GM18498 (cell line): ENCODE results near the gene TESK2.
"Not testable (repeated sequence)": the region's sequence is repeated elsewhere in the genome, so short reads cannot be mapped to it uniquely, and the experiment has no call there.

Experiments
- ATAC-seq: cut with Tn5 transposase; IDR thresholded peaks from one replicate; pipeline ENCODE4 v1.9.1; 2021; ENCODE audit warnings: mild to moderate bottlenecking, moderate library complexity; ENCODE audit not compliant: unreplicated experiment

TESK2 gene

DNA sequence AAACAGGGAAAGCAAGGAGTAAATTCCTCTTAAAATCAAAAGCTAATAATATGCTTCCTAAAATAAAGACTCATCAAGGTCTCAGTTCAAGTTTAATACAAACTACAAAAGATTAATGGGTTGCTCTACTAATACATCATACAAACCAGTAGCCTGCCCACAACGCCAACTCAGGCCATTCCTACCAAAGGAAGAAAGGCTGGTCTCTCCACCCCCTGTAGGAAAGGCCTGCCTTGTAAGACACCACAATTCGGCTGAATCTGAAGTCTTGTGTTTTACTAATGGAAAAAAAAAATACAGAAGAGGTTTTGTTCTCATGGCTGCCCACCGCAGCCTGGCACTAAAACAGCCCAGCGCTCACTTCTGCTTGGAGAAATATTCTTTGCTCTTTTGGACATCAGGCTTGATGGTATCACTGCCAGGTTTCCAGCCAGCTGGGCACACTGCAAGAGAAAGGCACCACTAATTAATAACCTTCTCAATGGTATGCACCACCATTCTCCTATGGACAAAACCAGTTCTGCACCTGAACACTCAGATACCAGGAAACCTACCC, 20.1 kb upstream of the TESK2 start:
- ATAC-seq: no peak

DNA sequence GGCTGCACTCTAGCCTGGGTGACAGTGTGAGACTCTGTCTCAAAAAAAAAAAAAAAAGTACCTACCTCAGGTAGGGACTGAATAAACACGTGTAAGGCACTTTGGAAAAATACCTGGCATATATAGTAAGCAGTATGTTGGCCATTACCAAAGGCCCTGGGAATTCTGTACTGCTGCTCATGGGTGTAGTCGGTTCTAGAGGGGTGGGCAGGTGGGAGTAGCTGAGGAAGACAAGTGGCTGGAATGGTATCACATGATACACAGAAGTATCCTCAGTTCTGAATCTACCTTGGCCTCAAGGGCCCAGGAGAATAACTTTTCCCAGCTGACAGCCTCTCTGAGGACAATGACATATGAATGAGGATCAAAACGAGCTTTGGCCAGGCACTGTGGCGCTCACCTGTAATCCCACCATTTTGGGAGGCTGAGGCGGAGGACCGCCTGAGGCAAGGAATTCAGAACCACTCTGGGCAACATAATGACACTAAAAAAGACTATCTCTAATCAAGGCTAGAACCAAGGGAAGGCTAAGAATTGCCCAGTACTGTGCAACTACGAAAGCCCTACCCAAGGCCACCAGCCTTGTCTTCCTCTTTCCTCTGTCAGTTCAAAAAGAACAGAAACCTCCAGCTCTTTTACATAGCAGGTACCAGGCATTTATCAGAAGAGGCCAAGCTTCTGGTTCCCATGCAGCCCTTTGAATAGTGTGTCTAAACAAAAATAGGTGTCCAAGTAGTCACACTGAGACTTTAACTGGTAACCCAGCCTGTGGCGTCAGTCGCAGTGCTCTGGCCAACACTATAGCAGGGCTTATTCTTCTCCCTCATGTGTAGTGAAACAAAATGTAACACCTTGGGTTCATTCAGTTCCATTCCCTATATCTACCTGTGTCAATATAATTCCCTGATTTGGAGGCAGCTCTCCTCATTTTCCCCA, 19.3 kb upstream of the TESK2 start:
- no peak for ATAC-seq

DNA sequence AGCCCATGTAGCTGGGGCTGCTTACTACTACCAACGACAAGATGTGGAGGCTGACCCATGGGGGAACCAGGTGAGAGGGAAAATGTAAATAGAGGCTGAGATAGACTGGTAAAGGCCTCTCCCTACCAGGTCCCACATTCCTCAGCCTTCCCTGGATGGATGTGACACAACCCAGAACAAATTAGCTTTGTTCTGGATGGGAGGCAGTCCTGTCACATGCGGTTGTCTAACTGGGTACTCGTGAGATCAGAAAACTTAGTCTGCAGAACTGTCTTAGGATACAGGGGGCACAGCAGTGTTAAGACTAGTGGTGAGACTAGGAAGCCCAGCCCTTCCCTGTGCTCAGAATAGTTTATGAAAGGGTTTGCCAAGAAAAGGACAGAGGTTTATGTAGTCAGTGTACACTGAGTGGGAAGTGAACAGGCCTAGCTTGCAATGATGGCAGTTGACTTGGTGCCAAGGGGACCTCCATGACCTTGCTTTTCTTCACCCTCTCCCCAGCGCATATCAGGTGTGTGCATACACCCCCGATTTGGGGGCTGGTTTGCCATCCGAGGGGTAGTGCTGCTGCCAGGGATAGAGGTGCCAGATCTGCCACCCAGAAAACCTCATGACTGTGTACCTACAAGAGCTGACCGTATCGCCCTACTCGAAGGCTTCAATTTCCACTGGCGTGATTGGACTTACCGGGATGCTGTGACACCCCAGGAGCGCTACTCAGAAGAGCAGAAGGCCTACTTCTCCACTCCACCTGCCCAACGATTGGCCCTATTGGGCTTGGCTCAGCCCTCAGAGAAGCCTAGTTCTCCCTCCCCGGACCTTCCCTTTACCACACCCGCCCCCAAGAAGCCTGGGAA, 17.6 kb upstream of the TESK2 start:
- ATAC-seq: no peak

DNA sequence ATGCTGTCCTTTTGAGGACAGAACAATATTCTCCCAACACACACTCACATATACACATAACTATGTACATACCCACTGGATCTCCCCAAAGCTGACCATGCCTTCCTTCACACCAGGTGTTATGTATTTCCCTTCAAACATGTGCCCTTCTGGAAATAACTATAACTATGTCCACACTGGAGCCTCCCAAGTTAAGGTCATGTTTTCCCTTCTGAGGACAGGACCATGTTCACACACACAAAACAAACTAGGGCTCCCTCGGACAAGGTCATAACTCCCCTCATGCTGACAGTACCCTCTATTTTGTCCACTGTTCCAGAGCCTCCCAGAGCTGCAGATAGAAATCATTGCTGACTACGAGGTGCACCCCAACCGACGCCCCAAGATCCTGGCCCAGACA, 16.9 kb upstream of the TESK2 start:
- ATAC-seq: no peak

DNA sequence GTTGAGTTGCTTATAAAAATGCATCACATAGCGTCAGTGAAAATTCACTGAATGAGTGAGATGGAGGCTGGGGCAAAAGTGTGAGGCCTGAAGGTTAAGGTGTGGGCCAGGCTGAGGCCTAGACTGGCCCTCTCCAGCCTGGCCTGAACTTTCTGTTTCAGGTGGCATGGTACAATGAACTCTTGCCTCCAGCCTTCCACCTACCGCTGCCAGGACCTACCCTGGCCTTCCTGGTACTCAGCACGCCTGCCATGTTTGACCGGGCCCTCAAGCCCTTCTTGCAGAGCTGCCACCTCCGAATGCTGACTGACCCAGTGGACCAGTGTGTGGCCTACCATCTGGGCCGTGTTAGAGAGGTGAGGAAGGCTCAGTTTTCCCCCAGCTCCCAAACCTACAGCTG, 16.2 kb upstream of the TESK2 start:
- ATAC-seq: no peak

DNA sequence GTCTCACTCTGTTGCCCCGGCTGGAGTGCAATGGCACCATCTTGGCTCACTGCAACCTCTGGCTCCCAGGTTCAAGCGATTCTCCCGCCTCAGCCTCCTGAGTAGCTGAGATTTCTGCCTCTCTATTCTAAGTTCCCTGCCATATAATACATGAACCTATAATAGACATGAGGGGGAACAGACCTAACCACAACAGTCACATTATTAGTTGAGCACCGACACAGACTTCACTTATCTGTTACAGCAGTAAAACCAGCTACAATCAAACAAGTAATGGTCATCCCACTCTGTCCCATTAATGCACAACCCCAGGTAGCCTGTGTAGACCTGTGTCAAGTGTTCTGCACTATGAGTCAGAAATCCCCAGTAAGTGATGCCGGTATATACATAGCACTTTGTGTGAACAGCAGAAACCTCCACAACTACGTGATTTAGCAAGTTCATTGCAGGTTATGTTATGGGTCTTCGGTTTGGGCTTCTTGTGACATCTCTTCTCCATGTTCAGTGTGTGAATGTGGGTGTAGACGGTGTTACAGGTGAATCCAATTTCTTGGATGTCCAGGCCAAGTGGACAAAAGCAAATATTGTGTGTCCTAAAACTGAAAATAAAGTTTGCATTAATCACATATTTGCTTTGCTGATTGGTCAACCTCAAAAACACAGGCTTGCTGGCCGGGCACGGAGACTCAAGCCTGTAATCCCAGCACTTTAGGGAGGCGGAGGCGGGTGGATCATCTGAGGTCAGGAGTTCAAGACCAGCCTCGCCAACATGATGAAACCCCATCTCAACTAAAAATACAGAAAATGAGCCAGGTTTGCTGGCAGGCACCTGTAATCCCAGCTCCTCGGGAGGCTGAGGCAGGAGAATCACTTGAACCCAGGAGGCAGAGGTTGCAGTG, 12.7 kb upstream of the TESK2 start:
- no peak for ATAC-seq

DNA sequence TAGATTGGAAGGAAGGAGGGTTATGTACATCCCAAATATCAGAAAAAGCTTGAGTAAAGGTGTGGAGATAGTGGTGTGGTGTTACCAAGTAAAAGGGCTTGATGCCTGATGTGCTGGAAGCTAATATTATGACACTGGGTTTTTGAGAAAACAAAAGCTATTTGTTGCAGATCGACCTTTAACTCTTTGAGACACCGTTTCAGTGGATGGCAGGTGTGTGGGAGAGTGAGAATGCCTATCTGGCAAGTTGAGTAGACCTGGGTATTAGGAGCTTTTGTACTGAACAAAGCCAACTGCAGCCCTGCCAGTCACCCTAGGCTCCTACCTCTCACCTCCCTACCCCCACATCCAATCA, 10.5 kb upstream of the TESK2 start:
- ATAC-seq: no peak

DNA sequence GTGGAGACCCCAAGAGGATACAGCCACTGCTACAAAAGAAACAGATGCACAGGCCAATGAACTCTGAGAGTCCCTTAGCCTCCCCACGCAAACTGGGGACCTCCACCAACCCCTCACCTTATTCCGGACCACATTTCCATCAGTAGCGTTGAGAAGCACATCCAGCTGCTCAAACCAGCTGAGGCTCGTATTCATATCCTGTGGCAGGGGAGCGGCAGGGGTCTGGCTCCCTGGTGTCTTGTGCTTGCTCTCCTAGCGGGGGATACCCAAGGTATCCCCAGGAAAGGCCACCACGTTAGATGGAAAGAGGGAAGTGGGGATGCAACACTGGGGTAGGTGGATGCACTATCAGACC, 8.4 kb upstream of the TESK2 start:
- ATAC-seq: no peak

DNA sequence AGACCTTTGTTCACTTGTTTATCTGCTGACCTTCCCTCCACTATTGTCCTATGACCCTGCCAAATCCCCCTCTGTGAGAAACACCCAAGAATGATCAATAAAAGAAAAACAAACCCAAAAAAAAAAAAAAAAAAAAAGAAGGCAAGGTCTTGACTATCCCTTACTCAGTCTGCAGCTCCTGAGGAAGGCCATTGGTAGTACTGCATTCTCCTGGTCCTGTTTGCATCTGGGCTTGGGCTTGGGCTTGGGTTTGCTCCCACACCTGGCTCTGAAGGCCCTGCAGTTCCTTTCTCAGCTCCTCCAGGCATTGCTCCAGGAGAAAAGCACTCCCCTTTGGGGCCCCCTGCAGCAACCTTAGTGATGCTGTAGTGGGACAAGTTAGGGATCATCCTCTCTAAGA, 7.3 kb upstream of the TESK2 start:
- no peak for ATAC-seq

DNA sequence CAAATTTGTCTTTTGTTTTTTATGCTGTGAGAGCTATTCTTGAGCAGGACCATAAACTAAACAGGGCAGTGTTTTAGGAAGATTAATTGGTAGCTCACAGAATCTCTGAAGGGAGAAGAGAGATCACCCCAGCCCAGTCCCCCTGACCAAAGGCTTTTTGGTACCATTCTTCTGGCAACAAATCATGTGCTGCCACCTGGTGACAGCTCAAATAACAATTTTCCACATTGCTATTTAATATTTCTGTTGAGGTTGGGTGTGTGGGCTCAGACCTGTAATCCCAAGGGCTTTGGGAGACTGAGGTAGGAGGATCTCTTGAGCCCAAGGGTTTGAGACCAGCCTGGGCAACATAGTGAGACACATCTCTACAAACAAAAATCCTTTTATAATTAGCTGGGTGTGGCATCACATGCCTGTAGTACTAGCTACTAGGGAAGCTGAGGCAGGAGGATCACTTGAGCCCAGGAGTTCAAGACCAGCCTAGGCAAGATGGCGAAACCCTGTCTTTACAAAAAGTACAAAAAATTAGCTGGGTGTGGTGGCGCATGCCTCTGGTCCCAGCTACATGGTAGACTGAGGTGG, 2.2 kb upstream of the TESK2 start:
- no peak for ATAC-seq

DNA sequence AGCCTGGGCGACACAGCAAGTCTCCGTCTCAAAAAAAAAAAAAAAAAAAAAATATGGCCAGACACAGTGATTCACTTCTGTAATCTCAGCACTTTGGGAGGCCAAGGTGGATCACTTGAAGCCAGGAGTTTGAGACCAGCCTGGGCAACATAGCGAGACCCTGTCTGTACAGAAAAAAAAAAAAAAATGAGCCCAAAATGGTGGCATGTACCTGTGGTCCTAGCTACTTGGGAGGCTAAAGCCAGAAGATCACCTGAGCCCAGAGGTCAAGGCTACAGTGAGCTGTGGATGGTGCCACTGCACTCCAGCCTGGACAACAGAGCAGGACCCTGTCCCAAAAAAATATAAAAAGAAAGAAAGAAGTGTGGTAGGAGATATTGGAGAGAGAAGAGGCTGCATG, 1.7 kb upstream of the TESK2 start:
- ATAC-seq: no peak

DNA sequence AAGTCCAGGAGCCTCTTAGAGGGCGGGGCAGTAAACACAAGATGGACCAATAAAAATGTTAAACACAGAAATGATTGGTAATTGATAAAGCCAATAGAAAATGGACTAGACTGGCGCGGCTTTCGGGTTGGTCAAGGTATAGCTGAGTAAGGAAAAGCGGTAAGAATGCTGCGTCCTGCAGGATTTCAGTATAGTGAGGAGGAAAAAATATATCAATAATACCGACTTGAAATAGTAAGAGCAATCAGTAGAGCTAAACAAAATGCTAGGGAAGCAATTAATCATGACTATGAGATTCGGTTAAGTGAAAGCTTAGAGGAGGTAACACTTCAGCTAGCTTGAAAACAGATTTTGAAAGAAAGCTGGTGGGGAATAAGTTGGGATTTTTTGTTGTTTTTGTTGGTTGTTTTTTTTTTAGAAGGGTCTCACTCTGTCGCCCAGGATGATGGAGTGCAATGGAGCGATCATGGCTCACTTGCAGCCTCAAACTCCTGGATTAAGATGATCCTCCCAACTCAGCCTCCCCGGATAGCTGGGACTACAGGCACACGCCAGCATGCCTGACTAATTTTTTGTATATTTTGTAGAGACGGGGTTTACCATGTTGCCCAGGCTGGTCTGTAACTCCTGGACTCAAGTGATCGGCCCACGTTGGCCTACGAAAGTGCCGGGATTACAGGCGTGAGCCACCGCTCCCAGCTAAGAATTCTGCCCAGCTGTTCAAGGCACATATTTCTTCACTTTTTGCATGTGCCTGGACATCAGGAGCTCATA, 711 bp upstream of the TESK2 start:
- no peak for ATAC-seq

DNA sequence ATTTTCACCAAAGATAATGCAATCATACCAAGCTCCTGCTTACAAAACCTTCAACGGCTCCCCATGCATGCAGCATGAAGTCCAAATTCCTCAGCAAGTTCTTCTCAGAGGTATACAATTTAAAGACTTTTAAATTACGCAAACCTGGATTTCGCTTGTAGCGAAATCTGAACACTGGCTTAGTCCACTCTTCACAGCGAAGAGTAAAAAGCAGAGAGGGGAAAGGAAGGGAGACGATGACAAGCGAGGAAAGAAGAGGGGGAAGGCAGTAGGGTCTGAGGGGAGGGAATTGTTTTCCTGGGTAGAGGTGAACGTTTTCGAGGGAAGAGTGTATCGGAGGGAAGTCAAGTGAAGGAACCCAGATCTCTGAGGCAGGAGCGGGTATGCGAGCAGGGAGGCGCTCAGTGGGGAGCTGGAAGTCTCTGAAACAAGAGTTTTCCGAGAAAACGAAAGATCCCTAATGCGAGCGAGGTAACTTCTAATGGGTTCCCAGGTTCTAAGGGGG, 790 bp downstream of the TESK2 start:
- no peak for ATAC-seq

DNA sequence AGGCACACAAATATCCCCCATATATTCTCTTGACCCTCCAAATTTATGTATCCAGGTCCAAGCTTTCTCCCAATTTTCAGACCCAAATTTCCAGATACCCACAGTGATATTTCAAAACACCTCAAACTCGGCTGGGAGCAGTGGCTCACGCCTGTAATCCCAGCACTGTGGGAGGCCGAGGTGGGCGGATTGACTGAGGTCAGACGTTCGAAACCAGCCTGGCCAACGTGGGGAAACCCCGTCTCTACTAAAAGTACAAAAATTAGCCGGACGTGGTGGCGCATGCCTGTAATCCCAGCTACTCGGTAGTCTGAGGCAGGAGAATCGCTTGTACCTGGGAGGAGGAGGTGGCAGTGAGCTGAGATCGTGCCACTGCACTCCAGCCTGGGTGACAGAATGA, 1.6 kb downstream of the TESK2 start:
- not testable (repeated sequence) for ATAC-seq

DNA sequence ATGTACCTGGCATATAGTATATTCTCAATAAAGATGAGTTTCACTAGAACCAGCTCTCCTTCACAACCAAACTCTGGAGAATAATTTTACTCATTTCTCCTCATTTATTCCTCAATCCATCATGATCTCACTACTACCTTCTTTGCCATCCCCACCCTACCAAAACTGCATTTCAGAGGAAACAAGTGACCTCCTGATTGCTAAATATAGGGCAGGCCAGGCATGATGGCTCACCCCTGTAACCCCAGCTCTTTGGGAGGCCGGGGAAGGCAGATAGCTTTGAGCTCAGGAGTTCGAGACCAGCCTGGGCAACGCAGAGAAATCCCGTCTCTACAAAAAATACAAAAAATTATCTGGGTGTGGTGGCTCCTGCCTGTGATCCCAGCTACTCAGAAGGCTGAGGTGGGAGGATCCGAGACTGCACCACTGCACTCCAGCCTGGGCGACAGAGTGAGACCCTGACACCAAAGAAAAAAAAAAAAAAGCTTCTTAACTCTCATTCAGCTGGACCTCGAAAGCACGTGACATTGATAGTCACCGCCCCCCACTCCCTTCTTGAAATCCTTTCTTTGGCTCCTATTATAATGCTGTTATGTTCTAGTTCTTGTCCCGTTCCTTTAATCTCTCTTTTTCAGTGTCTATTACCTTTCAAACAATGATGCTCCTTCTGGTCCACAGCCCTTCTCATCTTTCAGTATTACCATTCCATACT, 2.1 kb downstream of the TESK2 start:
- ATAC-seq: no peak

DNA sequence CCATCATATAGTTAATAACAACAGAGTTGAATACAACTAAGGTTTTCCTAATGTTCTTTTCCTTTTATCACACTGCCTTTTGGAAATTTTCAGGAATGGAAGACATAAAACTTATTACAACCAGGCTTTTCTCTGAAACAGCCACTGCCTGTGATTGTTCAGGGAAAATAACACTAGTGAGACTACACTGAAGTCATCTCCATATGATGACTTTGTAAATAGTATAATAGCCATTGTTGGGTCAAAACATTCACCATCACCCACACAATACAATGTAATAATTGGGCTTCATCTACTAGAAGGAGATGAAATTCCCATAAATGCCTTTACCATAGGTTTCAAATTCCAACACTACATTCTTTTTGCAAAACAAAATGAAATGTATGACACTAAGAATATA, 5.0 kb downstream of the TESK2 start:
- ATAC-seq: no peak

DNA sequence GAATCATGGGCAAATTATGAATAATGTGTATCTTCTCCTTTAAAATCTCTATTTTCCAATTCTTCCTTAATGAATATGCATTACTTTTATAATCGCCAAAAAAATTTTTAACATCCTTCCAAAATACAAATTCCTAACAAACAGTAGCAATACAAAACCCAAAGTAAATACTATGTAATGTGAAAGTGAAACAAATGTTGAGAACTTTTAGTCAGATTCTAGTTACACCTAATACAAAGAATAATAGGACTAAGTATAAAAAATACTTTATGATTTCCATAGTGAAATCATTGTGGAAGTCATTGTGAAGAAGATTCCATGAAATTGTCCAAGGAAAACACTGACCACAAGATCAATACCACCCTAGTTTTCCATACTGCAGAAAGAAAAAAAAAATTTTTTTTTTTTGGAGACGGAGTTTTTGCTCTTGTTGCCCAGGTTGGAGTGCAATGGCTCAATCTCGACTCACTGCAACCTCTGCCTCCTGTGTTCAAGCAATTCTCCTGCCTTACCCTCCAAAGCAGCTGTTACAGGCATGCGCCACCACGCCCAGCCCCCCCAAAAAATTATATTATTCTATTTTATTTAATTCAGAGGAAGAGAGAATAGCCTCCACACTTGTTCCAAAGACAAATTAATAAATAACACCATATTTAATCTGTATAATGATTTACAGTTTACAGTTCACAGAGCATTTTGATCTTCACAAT, 11.8 kb downstream of the TESK2 start:
- ATAC-seq: no peak

DNA sequence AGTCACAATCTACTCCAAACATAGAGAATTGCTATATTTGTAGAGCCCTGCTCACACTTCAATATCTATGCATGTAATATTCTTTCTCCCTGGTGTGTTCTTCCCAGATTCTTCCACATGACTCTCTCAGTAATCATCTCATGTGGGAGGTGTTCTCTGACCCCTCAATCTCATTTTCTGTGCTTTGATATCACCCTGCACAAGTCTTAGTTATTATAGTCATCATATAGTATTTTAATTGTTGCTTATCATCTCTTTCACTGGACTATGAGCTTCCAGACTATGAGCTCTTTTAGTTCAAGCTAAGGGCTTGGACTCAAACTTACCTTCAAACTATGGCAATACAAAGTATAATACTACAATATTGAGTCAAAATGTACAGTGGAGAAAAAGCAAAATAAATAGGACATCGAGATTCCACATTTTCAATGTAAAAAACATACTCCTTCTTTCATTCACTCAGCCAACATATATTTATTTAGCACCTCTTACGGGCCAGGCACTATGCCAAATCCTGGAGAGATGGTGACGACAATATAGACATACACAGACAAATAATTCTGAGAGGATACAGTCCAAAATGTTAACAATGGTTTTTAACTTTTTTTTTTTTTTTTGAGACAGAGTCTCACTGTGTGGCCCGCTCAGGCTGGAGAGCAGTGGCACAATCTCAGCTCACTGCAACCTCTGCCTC, 12.7 kb downstream of the TESK2 start:
- no peak for ATAC-seq
